HepG2 (cell line): Measurements from ENCODE around the gene KDM2B. TPM values are rescaled to one million over a fixed set of nuclear protein-coding genes. Genes with fewer than 3 reads are reported as not detected.

Source experiments
- CC2D1A ChIP-seq: sonication (generic); formaldehyde crosslinking; IDR thresholded peaks from 2 replicates; pipeline ENCODE4 v1.8.1; 2023; ENCODE audit warnings: mild to moderate bottlenecking, missing genetic modification reagents
- CSRNP1 ChIP-seq: sonication (generic); formaldehyde crosslinking; IDR thresholded peaks from 2 replicates; pipeline ENCODE4 v1.8.1; 2023; ENCODE audit warnings: mild to moderate bottlenecking, missing genetic modification reagents
- FOXJ3 ChIP-seq: sonication (generic); formaldehyde crosslinking; IDR thresholded peaks from 2 replicates; pipeline ENCODE4 v1.4.0; 2020; ENCODE audit warnings: missing genetic modification reagents, mild to moderate bottlenecking, borderline replicate concordance
- GPBP1L1 ChIP-seq: sonication (generic); formaldehyde crosslinking; IDR thresholded peaks from 2 replicates; pipeline ENCODE4 v1.5.0; 2020; ENCODE audit warnings: mild to moderate bottlenecking, missing genetic modification reagents
- NONO ChIP-seq, 2 experiments: fragments of 450-650 bp in 1 of 2; sonication (generic) in 1 of 2; formaldehyde crosslinking in 1 of 2; IDR thresholded peaks in 1 of 2; conservative IDR thresholded peaks in 1 of 2; 2 replicates each; pipeline versions ENCODE4 v1.6.1 to v1.8.0; 2017 to 2022; ENCODE audit warnings: mild to moderate bottlenecking in 1 of 2, missing genetic modification reagents in 1 of 2, moderate library complexity in 1 of 2
- PATZ1 ChIP-seq: sonication (generic); formaldehyde crosslinking; IDR thresholded peaks from 2 replicates; pipeline ENCODE4 v1.4.0; 2020; ENCODE audit warnings: missing genetic modification reagents
- RBM39 ChIP-seq: fragments of 200-400 bp; formaldehyde crosslinking; IDR thresholded peaks from one replicate; pipeline ENCODE4 v1.6.1; 2018; ENCODE audit warnings: antibody characterized with exemption, mild to moderate bottlenecking, low read depth, low read length; ENCODE audit not compliant: poor library complexity, severe bottlenecking
- TFE3 ChIP-seq: IDR thresholded peaks from 2 replicates; pipeline ENCODE4 v1.6.1; 2016
- ZNF207 ChIP-seq: fragments of 450-650 bp; IDR thresholded peaks from 2 replicates; pipeline ENCODE4 v1.6.1; 2016; ENCODE audit warnings: antibody characterized with exemption, borderline replicate concordance
- ZNF275 ChIP-seq: sonication (generic); formaldehyde crosslinking; IDR thresholded peaks from 2 replicates; pipeline ENCODE4 v1.8.0; 2022; ENCODE audit warnings: missing genetic modification reagents, mild to moderate bottlenecking, inconsistent platforms, borderline replicate concordance
- ZNF460 ChIP-seq: sonication (generic); formaldehyde crosslinking; IDR thresholded peaks from 2 replicates; pipeline ENCODE4 v1.5.1; 2020; ENCODE audit warnings: missing genetic modification reagents, mild to moderate bottlenecking, borderline replicate concordance
- ZNF564 ChIP-seq: sonication (generic); formaldehyde crosslinking; IDR thresholded peaks from 2 replicates; pipeline ENCODE4 v1.8.1; 2023; ENCODE audit warnings: mild to moderate bottlenecking, missing genetic modification reagents
- ZNF580 ChIP-seq: IDR thresholded peaks from 2 replicates; pipeline ENCODE4 v1.6.1; 2016; ENCODE audit warnings: low read depth, borderline replicate concordance
- ZNF75D ChIP-seq: sonication (generic); formaldehyde crosslinking; IDR thresholded peaks from 2 replicates; pipeline ENCODE4 v1.8.1; 2023; ENCODE audit warnings: missing genetic modification reagents, mild to moderate bottlenecking, borderline replicate concordance
- ZNF839 ChIP-seq: sonication (generic); formaldehyde crosslinking; IDR thresholded peaks from 2 replicates; pipeline ENCODE4 v1.4.0; 2020; ENCODE audit warnings: missing genetic modification reagents, mild to moderate bottlenecking, borderline replicate concordance
- polyA plus RNA-seq, 8 experiments: library from polyadenylated mRNA; depleted of rRNA in 3 of 8; stranded (reverse) in 7 of 8; unstranded in 1 of 8; fragments of >200 nt; fragmentation: Illumina TruSeq in 4 of 8; extraction: Trizol in 4 of 8; gene quantifications; 2 replicates each; pipeline versions ENCODE4 v1.2.1 to v1.2.3, GENCODE V29; 2011 to 2016; ENCODE audit warnings: low read depth in 4 of 8, missing spikeins in 1 of 8, mixed read lengths in 1 of 8; ENCODE audit not compliant: insufficient read depth in 1 of 8
- total RNA-seq, 5 experiments: library from RNA; depleted of rRNA; stranded (reverse); fragments of >200 nt; fragmentation: Illumina TruSeq; extraction: Trizol; gene quantifications; 2 replicates each; pipeline ENCODE4 v1.2.3, GENCODE V29; 2016; ENCODE audit warnings: low read depth in 1 of 5

The KDM2B gene
- total and polyA plus RNA-seq, 2 of the 13 experiments (the other 11 are each of a cell fraction or from before 2014, with no cell fraction given): 17.5 to 26.1 TPM

GRCh38 chr12:121626087-121626852, 45.4 kb upstream of the KDM2B start, which contains the start of gene ORAI1 (continued):
- TF ChIP-seq CC2D1A (no peak), RBM39 (no peak), ZNF580 (CRISPR knock-in tag) (peak; percentile 56; the same call in 1 of the 2 replicates), ZNF839 (CRISPR knock-in tag) (no peak), NONO (IDR thresholded peaks at IDR 0.05) (no peak), NONO (CRISPR knock-in tag; conservative IDR thresholded peaks at IDR 0.05) (no peak), ZNF207 (no peak), PATZ1 (CRISPR knock-in tag) (peak; percentile 56), GPBP1L1 (CRISPR knock-in tag) (no peak), FOXJ3 (CRISPR knock-in tag) (no peak), ZNF564 (CRISPR knock-in tag) (0 out of 2 replicates have a peak, but pooled peaks have one; percentile 14), ZNF275 (no peak), TFE3 (CRISPR knock-in tag) (peak; percentile 67), ZNF75D (CRISPR knock-in tag) (no peak), ZNF460 (CRISPR knock-in tag) (peak; percentile 35; the same call in 1 of the 2 replicates), CSRNP1 (CRISPR knock-in tag) (peak; percentile 94)
